Amygdala (tissue), 56 donors: ENCODE data around the gene POLR3B.
"Not testable (repeated sequence)": the region's sequence is repeated elsewhere in the genome, so short reads cannot be mapped to it uniquely, and the experiment has no call there.

ENCODE experiments used
- DNase-seq, 56 donors: peaks; one replicate each; lab custom pipeline; 2025; lab: John Stamatoyannopoulos, UW

POLR3B gene

GRCh38 chr12:106341086-106341877 lies 16.3 kb upstream of the POLR3B start:
- no peak for DNase-seq

- peak in 1 of 56 donors; percentile 18 for DNase-seq
Measured at GRCh38 chr12:106342397-106343213, 14.9 kb upstream of the POLR3B start.

- DNase-seq = no peak
Measured at GRCh38 chr12:106343214-106343528, 14.4 kb upstream of the POLR3B start.

GRCh38 chr12:106344131-106344530 lies 13.4 kb upstream of the POLR3B start:
- no peak for DNase-seq

GRCh38 chr12:106345746-106346145 lies 11.8 kb upstream of the POLR3B start:
- peak in 16 of 56 donors; percentile 10 to 62 (median 28) for DNase-seq

GRCh38 chr12:106348411-106348810 lies 9.1 kb upstream of the POLR3B start:
- no peak for DNase-seq

- no peak for DNase-seq
Measured at GRCh38 chr12:106353175-106353574, 4.4 kb upstream of the POLR3B start.

- peak in 5 of 56 donors; percentile 26 to 56 (median 46) for DNase-seq
Measured at GRCh38 chr12:106358396-106359241, 1.1 kb downstream of the POLR3B start.

GRCh38 chr12:106359646-106360399 lies 2.3 kb downstream of the POLR3B start:
- no peak for DNase-seq

GRCh38 chr12:106360400-106360994 lies 2.9 kb downstream of the POLR3B start:
- no peak for DNase-seq

- DNase-seq = no peak
Measured at GRCh38 chr12:106362971-106363370, 5.4 kb downstream of the POLR3B start.

- no peak for DNase-seq
Measured at GRCh38 chr12:106364261-106364660, 6.7 kb downstream of the POLR3B start.

- DNase-seq = no peak
Measured at GRCh38 chr12:106369624-106370346, 12.2 kb downstream of the POLR3B start.

- no peak for DNase-seq
Measured at GRCh38 chr12:106378788-106379187, 21.2 kb downstream of the POLR3B start.

- DNase-seq = no peak
Measured at GRCh38 chr12:106380954-106381353, 23.4 kb downstream of the POLR3B start.

- not testable (repeated sequence) for DNase-seq
Measured at GRCh38 chr12:106381866-106382265, 24.3 kb downstream of the POLR3B start.

- DNase-seq = no peak
Measured at GRCh38 chr12:106386813-106387535, 29.4 kb downstream of the POLR3B start.

GRCh38 chr12:106387848-106388377 lies 30.4 kb downstream of the POLR3B start:
- DNase-seq = no peak
